GM12801 (cell line): ENCODE measurements around the gene LSM14A.

ENCODE experiments used
- TF ChIP-seq, protein P1 (sequence below): IDR thresholded peaks from one replicate; pipeline ENCODE4 v1.5.1; 2011; ENCODE audit warnings: control low read depth; ENCODE audit not compliant: insufficient read length; ENCODE audit errors: extremely low read depth

Gene LSM14A

GRCh38 chr19:34274827-34275625, 102.7 kb downstream of the LSM14A start:
- TF ChIP-seq, protein P1, sequence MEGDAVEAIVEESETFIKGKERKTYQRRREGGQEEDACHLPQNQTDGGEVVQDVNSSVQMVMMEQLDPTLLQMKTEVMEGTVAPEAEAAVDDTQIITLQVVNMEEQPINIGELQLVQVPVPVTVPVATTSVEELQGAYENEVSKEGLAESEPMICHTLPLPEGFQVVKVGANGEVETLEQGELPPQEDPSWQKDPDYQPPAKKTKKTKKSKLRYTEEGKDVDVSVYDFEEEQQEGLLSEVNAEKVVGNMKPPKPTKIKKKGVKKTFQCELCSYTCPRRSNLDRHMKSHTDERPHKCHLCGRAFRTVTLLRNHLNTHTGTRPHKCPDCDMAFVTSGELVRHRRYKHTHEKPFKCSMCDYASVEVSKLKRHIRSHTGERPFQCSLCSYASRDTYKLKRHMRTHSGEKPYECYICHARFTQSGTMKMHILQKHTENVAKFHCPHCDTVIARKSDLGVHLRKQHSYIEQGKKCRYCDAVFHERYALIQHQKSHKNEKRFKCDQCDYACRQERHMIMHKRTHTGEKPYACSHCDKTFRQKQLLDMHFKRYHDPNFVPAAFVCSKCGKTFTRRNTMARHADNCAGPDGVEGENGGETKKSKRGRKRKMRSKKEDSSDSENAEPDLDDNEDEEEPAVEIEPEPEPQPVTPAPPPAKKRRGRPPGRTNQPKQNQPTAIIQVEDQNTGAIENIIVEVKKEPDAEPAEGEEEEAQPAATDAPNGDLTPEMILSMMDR = no peak

GRCh38 chr19:34275705-34276104, 103.4 kb downstream of the LSM14A start:
- TF ChIP-seq, protein P1 = no peak

DNA sequence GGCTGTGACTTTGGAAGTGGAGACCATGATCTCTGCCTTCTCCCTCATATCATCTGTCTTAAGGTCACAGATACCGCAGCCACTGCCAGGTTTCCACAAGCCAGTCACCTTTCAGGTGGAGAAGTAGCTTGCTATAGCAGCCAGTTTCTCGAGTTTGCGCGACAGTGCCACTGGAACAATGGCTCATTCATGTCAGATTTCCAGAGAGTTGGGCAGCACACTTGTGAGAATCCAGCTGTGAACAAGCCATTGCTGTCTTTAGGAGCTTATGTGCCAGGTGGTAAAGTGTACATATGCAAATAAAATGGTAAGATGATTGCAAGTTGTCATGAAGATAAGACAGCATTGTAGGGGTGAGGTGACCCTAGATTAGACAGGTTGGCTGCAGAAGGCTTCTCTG, 104.3 kb downstream of the LSM14A start:
- TF ChIP-seq, protein P1 = no peak

- TF ChIP-seq, protein P1 = no peak
These were observed 104.9 kb downstream of the LSM14A start for GRCh38 chr19:34277244-34277643.

- TF ChIP-seq, protein P1 = no peak
These were observed 106.5 kb downstream of the LSM14A start for GRCh38 chr19:34278783-34279182.
